ENCODE measurements around the gene CD248. TPM values are rescaled to one million over a fixed set of nuclear protein-coding genes. Genes with fewer than 3 reads are reported as not detected.

CD248 gene
- total RNA-seq, 2 donors from 2014 or later = 3.0 to 3.9 TPM

DNA sequence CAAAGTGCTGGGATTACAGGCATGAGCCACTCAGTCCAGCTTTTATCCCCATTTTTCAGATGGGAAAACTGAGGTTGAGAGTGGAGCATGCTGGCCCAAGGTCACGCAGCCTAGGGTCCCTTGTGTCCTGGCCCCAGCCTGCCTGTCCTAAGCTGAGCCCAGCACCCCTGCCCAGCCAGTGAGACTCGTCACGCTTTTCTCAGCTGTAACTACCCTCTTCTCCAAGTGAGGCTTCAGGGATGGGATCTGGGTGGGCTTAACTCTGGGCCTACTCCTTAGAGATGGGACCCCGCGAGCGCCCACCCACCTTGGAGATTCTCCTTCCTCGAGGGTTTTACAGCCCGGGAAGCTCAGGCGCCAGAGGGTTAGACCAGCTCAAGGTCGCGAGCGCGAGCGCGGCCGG lies 25.5 kb downstream of the CD248 start:
- H3K36me3 Mint-ChIP-seq (ENCODE audit: insufficient read depth in 2 of 2) = peaks cover 0 to 2% of the 10 kb centered on the region in 2 donors
- peaks cover 27% of the 10 kb centered on the region for H3K27me3 Mint-ChIP-seq (ENCODE audit: low read depth)
- ATAC-seq (replicated peaks in 1 of 2) (no peak), DNase-seq (no peak)
- no peaks in the 10 kb centered on the region for H3K9me3 Mint-ChIP-seq
- H3K4me1 Mint-ChIP-seq (ENCODE audit: low read depth) = peaks cover 28% of the 10 kb centered on the region
- peak overlapping the region; percentile 11 to 35 for H3K4me3 Mint-ChIP-seq
- H3K27ac Mint-ChIP-seq = no peak overlapping the region

DNA sequence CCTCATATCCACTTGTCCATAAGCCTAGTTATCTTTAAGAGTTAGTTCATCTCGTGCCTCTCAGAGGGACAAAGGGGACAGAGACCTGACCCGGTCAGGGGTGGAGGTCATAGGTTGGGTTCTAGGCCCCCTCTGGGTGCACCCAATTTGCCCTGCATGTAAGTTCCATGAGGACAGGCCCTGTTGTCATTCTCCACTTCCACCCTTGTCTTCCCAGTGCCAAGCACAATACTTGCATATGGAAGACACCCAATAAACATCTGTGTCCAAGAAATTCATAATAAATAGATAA lies 26.6 kb downstream of the CD248 start:
- DNase-seq = no peak
- H3K9me3 Mint-ChIP-seq = no peaks in the 10 kb centered on the region
- H3K27me3 Mint-ChIP-seq (ENCODE audit: low read depth) = peaks cover 27% of the 10 kb centered on the region
- H3K27ac Mint-ChIP-seq = no peak overlapping the region
- peaks cover 28% of the 10 kb centered on the region for H3K4me1 Mint-ChIP-seq (ENCODE audit: low read depth)
- ATAC-seq (replicated peaks in 1 of 2) = no peak
- H3K4me3 Mint-ChIP-seq = peak overlapping the region; percentile 92 to 93
- H3K36me3 Mint-ChIP-seq (ENCODE audit: insufficient read depth in 2 of 2) = peaks cover 0 to 2% of the 10 kb centered on the region in 2 donors

DNA sequence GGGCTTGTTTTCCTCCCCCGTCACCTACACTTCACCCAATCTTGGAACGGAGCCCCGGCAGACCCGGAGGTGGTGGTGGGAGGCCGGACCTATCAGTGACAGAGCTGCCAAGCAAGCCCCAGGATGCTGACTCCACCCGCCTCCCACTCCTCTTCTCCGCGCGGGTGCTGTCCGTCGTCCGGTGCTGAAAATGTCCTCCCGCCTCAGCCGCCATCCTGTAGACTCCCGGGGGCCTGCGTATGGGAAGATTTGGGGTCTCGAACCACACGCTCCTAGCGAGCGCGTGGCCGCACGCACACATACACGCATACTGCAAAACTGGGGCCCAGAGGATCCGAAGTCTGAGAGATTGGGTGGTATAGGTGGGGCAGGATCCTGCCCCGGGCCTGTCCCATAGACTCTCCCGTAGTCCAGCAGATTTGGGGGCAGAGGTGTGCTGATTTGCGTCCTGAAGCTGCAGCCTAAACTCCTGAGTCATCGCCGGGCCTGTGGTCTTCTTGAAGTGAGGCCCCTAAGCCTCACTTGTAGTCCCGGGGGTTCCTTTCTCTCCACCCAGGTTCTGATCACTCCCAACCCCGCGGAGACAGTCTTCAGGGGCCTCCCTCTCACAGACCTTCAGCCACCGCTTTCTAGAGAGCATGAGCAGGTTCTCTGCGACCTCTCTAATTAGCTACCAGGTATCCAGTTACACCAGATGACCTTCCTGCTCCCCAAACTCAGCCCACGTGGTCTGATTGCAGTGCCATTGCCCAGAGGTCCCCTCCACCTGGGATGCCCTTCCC lies 27.1 kb downstream of the CD248 start:
- peaks cover 27% of the 10 kb centered on the region for H3K27me3 Mint-ChIP-seq (ENCODE audit: low read depth)
- H3K27ac Mint-ChIP-seq = peak overlapping the region; percentile 94
- peak; percentile 70 to 73 for ATAC-seq (replicated peaks in 1 of 2)
- no peaks in the 10 kb centered on the region for H3K9me3 Mint-ChIP-seq
- peaks cover 28% of the 10 kb centered on the region for H3K4me1 Mint-ChIP-seq (ENCODE audit: low read depth)
- DNase-seq = peak; percentile 84 to 90
- H3K36me3 Mint-ChIP-seq (ENCODE audit: insufficient read depth in 2 of 2) = peaks cover 0 to 2% of the 10 kb centered on the region in 2 donors
- H3K4me3 Mint-ChIP-seq = peak overlapping the region; percentile 92 to 93

DNA sequence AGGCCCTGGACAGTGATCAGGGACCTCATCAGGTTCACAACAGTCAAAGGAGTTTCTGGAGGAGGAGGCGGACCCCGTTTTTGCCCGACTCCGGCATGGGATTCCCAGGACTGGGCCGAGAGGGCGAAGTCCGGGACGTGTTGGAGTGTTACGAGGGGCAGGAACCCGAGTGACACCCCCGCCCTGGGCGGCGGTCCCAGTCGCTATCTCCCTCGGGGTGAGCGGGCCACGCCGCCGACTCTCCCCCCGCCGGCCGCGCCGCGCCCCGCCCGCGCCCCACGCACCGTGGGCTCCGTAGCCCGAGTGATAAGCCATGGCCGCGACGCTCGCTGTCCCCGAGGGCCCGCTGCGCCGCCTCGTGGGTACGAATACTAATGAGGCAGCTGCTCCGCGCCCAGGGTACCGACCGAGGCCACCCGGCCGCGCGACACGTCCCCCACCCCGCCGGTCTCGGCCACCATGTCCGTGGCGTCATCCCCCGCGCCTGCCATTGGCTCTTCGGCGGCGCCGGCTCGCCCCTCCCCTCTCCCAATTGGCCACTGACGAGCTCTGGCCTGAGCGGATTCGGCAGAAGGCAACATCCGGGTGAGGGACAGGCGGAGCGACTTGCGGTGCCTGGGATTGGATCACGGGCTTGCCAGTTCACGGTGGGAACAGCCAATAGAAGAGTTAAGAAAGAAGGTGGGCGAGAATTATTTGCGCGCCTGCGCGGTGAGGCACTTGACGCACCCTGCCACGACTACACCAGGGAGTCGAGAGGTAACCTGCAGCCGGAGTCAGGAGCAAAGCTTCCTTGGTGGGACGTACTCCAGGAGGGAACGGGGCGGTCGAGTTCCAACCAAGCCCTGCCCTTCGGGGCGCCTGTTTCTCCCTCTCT lies 27.9 kb downstream of the CD248 start, which contains the start of gene YIF1A:
Gene YIF1A, minus strand, starts transcription at position 473 of the 877 bp plus-strand sequence. Its CDS starts 158 bp downstream, at position 315.
- DNase-seq (peak; percentile 99), ATAC-seq (replicated peaks in 1 of 2) (peak; percentile 93)
- H3K4me3 Mint-ChIP-seq = peak within 1 kb of the TSS; percentile 92 to 93
- peaks cover 0 to 2% of the 10 kb centered on the region in 2 donors for H3K36me3 Mint-ChIP-seq (ENCODE audit: insufficient read depth in 2 of 2)
- H3K9me3 Mint-ChIP-seq = no peaks in the 10 kb centered on the region
- H3K27me3 Mint-ChIP-seq (ENCODE audit: low read depth) = peaks cover 27% of the 10 kb centered on the region
- H3K27ac Mint-ChIP-seq = peak within 1 kb of the TSS; percentile 94
- H3K4me1 Mint-ChIP-seq (ENCODE audit: low read depth) = peaks cover 28% of the 10 kb centered on the region

DNA sequence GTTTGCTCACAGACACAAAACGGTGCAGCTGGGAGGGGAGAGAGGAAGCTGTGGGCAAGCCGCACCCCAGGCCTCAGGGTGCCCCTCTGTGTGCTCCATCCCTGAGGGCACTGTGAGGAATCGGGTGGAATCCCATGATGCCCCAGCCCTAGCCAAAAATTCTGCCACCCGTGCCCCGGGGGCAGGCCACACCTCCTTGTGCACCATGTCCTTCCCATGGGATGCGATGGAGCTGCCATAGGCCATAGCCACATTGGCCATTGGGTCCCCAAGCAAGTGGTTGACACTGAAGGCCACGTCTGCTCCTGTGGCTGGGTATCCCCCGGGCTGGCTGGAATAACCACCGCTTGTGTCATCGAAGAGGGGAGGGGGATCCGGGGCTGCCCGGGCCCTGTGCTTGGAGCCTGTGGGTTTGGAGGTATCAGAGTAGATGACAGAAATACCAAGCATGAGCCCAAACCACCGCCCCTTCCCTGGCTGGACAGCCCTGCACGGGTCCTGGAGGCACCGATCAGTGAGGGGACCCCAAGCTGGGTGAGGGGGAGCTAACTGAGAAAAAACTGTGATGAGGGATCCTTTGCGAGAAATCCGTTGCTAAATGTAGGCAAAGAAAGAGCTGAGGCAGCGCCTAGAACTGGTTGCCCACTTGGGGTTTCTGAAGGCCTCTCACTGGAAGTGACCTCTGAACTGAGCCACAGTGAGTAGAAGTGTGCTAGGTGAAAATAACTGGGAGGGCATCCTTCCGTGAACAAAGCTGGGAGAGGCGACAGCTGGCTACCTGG lies 28.8 kb downstream of the CD248 start:
- Mint-ChIP-seq H3K36me3 (ENCODE audit: insufficient read depth in 2 of 2) (peaks cover 0 to 2% of the 10 kb centered on the region in 2 donors), H3K9me3 (no peaks in the 10 kb centered on the region), H3K27ac (peak overlapping the region; percentile 52), H3K4me1 (ENCODE audit: low read depth) (peaks cover 30% of the 10 kb centered on the region), H3K27me3 (ENCODE audit: low read depth) (peaks cover 19% of the 10 kb centered on the region), H3K4me3 (peak overlapping the region; percentile 92 to 93)
- no peak for DNase-seq
- no peak for ATAC-seq (replicated peaks in 1 of 2)

DNA sequence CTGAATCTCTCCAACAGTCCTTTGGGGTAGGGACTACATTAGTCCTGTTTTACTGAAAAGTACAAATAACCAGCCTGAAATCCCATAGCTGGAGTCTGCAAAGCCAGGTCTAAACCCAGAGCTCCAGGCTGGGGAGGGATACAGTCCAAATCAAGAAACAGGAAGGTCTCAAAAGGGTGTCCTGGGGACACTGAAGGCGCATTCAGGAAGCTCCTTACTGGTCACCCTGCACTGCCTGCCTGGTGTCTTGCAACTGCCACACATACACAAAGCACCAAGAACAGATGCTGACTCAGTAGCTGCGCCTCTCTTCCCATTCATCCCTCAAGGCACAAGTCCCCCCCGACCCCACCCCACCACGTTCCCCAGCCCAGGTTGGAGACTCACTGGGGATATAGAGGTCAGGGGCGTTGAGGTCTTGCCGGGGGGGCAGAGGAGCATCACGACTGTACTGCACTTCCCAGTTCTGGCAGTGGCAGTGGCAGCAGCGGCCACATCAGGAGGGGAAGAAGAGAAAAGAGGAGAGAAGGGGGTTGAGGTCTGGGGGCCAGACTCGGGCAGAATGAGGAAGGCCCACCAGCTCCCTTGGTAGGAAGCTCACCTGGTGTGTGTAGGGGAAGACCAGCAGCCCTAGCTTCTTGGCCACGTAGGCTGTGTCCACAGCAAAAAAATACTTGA lies 29.5 kb downstream of the CD248 start:
- DNase-seq (no peak), ATAC-seq (replicated peaks in 1 of 2) (no peak)
- no peak overlapping the region for H3K27ac Mint-ChIP-seq
- H3K4me1 Mint-ChIP-seq (ENCODE audit: low read depth) = peaks cover 31% of the 10 kb centered on the region
- peak overlapping the region; percentile 92 to 93 for H3K4me3 Mint-ChIP-seq
- H3K9me3 Mint-ChIP-seq = no peaks in the 10 kb centered on the region
- peaks cover 12% of the 10 kb centered on the region for H3K27me3 Mint-ChIP-seq (ENCODE audit: low read depth)
- H3K36me3 Mint-ChIP-seq (ENCODE audit: insufficient read depth in 2 of 2) = peaks cover 0 to 2% of the 10 kb centered on the region in 2 donors

DNA sequence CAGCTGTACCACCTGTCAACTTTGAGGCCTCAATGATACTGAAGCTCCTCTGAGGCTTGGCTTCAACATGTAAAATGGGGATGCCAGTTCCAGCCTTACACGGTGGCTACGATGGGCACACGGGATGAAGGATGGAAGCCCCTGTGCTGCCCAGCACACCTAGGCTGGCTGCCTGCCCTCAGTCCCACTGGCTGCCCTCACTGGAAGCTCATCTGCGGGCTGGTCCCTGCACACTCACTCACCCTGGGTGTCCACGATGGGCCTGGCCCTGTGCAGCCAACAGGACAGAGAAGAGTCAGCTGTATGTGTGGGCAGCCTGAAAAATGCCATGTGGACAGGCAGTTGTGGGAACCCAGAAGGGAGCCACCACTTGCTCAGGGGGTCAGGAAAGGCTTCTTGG lies 30.1 kb downstream of the CD248 start:
- H3K27ac Mint-ChIP-seq = no peak overlapping the region
- peak overlapping the region; percentile 2 to 44 for H3K4me3 Mint-ChIP-seq
- H3K36me3 Mint-ChIP-seq (ENCODE audit: insufficient read depth in 2 of 2) = peaks cover 0 to 2% of the 10 kb centered on the region in 2 donors
- H3K9me3 Mint-ChIP-seq = no peaks in the 10 kb centered on the region
- ATAC-seq (replicated peaks in 1 of 2) (no peak), DNase-seq (no peak)
- H3K27me3 Mint-ChIP-seq (ENCODE audit: low read depth) = peaks cover 10% of the 10 kb centered on the region
- peaks cover 35% of the 10 kb centered on the region for H3K4me1 Mint-ChIP-seq (ENCODE audit: low read depth)

DNA sequence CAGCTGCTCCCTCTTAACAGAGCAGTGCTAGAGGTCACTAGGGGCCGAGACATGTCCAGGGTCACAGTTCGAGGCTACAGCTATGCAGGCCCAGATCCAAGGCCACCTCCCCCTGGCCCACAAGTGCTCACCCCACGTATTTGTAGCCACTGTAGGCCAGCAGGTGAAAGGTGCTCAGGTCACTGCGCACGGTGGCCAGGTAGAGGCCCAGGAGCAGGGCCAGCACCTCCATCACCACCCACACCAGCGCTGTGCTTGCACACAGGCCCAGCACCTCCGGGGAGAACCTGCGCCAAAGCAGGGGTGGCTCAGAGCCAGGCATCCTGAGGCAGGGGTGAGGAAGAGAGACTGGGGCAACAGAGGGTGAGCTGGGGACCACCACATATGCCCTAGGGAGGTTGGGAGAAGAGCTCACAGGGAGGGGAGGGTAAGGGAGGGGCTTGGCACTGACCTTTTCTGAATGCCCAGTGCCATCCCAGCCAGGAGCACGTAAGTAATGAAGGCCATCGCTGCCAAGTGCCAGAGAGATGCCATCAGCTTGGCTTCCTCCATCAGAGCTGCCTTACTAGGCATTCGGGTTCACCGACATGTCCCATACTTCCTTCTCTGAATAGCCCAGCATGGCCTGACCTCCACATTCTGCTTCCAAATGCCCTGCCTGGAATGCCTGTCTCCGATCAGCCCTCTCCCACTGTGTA lies 31.4 kb downstream of the CD248 start:
- DNase-seq = no peak
- H3K9me3 Mint-ChIP-seq = no peaks in the 10 kb centered on the region
- no peak for ATAC-seq (replicated peaks in 1 of 2)
- no peak overlapping the region for H3K4me3 Mint-ChIP-seq
- peaks cover 0 to 2% of the 10 kb centered on the region in 2 donors for H3K36me3 Mint-ChIP-seq (ENCODE audit: insufficient read depth in 2 of 2)
- no peak overlapping the region for H3K27ac Mint-ChIP-seq
- H3K27me3 Mint-ChIP-seq (ENCODE audit: low read depth) = peaks cover 7% of the 10 kb centered on the region
- peaks cover 34% of the 10 kb centered on the region for H3K4me1 Mint-ChIP-seq (ENCODE audit: low read depth)

DNA sequence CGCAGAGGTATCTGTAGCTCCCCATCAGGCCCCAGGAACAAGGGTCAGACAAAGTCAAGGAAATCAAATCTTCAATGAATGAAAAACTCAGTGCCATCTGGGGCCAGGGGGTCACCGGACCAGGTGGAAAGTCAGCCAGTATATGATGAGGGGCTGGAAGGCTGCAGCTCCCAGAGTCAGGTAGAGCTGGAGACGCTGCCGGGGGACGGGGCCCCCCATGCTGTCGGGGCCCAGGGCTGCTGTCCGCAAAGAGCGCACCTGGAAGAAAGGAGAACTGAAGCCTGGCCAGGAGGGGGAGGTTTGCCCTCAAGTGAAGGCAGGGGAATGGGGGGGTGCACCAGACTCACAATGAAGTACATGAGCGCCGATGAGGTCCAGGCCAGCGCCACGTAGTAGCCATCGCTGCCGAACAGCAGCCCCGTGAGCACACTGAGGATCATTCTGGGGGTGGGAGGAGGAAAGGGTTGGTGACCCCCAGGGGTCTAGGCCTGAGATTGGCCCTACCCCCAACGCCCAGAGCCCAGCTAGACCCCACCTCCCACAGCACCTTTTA lies 32.2 kb downstream of the CD248 start:
- no peak for DNase-seq
- Mint-ChIP-seq H3K4me3 (no peak overlapping the region), H3K27ac (no peak overlapping the region), H3K9me3 (no peaks in the 10 kb centered on the region), H3K4me1 (ENCODE audit: low read depth) (peaks cover 28% of the 10 kb centered on the region), H3K27me3 (ENCODE audit: low read depth) (peaks cover 10% of the 10 kb centered on the region), H3K36me3 (ENCODE audit: insufficient read depth in 2 of 2) (peaks cover 0 to 2% of the 10 kb centered on the region in 2 donors)
- no peak for ATAC-seq (replicated peaks in 1 of 2)

DNA sequence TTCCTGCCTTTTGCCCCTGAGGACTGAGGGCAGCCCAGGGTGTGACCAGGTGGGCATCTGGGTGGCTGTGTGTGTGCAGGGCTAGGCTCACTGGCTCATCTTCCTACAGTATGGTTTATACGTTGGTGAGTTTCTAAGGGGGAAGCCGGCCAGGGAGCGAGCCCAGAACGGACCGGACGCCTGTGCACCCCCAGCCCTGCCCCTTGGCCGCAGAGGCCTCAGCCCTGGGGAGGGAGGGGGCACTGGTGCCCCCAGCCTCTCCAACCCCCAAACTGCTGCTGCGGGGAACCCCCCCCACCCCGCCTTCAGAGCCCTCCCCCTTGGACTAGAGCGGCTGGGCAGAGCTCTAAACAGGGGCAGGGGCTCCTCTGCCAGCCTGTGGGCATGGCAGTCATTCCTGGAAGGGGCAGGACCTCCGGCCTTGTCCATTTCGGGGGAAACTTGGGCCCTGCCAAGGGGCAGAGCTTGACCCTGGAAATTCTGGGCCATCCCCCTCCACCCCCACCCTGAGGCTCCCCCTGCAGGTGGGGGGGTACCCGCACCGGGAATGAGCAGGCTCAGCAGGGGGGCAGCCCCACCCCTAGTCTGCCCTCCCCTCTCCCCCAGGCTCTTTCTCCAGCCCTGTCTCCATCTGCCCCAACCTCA lies 33.3 kb downstream of the CD248 start:
- Mint-ChIP-seq H3K27me3 (ENCODE audit: low read depth) (peaks cover 19% of the 10 kb centered on the region), H3K36me3 (ENCODE audit: insufficient read depth in 2 of 2) (peaks cover 0 to 2% of the 10 kb centered on the region in 2 donors), H3K27ac (peak overlapping the region; percentile 23), H3K9me3 (no peaks in the 10 kb centered on the region), H3K4me1 (ENCODE audit: low read depth) (peaks cover 33% of the 10 kb centered on the region), H3K4me3 (no peak overlapping the region)
- DNase-seq = no peak
- no peak for ATAC-seq (replicated peaks in 1 of 2)

Measured in activated T-cell treated with anti-CD3 and anti-CD28 coated beads, Interleukin-2, amount 50 U/mL, for 72 hours (primary cell).